ENCODE data around the gene DNAH11.

DNA sequence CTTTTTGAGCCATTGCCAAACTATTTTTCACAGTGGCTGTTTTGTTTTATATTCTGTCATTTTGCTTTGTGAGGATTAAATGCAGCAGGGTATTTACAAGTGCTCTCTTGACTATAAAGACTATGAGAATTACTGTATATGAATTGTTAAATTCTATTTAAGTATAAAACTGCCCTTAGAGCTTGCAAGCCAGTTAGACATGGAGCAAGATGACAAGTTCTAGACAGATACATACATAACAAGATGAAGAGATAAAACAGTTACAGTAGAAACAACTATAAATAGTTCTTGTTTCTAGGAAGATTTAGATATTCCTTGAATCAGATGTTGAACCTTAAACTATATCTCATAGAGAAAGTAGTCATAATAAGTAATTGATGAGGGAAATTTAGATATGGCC is 60.6 kb downstream of the DNAH11 start:
- no peak for TF ChIP-seq ZFX (IDR thresholded peaks at IDR 0.05; ENCODE audit: borderline replicate concordance)
- TF ChIP-seq CTCF (IDR thresholded peaks at IDR 0.05), result no peak
